ENCODE results near the gene PIEZO1. TPM values are rescaled to one million over a fixed set of nuclear protein-coding genes. Genes with fewer than 3 reads are reported as not detected.

PIEZO1 gene
- total and polyA plus RNA-seq, 4 donors, result 35.9 to 205 (median 111) TPM

- Histone ChIP-seq H3K4me3 (ENCODE audit: low read length in 2 of 2) (no peak overlapping the region), H3K27ac (ENCODE audit: low read depth in 1 of 2, low read length in 2 of 2) (no peak overlapping the region), H3K9me3 (ENCODE audit: control insufficient read depth, low read length) (no peaks in the 10 kb centered on the region), H3K4me1 (ENCODE audit: control insufficient read depth in 1 of 2, insufficient read depth in 2 of 2, low read length in 2 of 2) (no peaks in the 10 kb centered on the region), H3K36me3 (ENCODE audit: control insufficient read depth in 1 of 2, insufficient read depth in 2 of 2, low read length in 1 of 2) (peaks cover 4 to 13% of the 10 kb centered on the region in 2 donors), H3K27me3 (ENCODE audit: control insufficient read depth in 1 of 2, insufficient read depth in 2 of 2, low read length in 1 of 2) (no peaks in the 10 kb centered on the region)
- ATAC-seq (ENCODE audit: low FRiP score), result no peak
- no peak for DNase-seq
- intact Hi-C loops (cut with DNase I), result no loop called here
- 84 to 88% methylated on average over 28 to 30 of the region's 30 CpGs for WGBS, 2 donors
Measured at GRCh38 chr16:88713568-88714419, 71.2 kb downstream of the PIEZO1 start.

DNA sequence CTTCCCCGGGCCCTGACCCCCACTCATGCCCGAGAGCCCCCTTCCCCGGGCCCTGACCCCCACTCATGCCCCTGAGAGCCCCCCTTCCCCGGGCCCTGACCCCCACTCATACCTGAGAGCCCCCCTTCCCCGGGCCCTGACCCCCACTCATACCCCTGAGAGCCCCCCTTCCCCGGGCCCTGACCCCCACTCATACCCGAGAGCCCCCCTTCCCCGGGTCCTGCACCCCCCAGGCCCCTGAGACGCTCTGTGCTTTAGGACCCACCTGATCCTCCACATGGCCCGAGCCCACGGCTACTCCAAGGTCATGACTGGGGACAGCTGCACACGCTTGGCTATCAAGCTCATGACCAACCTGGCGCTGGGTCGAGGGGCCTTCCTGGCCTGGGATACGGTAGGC, 72.0 kb downstream of the PIEZO1 start:
- Histone ChIP-seq H3K27me3 (ENCODE audit: control insufficient read depth in 1 of 2, insufficient read depth in 2 of 2, low read length in 1 of 2) (no peaks in the 10 kb centered on the region), H3K36me3 (ENCODE audit: control insufficient read depth in 1 of 2, insufficient read depth in 2 of 2, low read length in 1 of 2) (peaks cover 4 to 13% of the 10 kb centered on the region in 2 donors), H3K4me1 (ENCODE audit: control insufficient read depth in 1 of 2, insufficient read depth in 2 of 2, low read length in 2 of 2) (no peaks in the 10 kb centered on the region), H3K4me3 (ENCODE audit: low read length in 2 of 2) (no peak overlapping the region), H3K9me3 (ENCODE audit: control insufficient read depth, low read length) (no peaks in the 10 kb centered on the region), H3K27ac (ENCODE audit: low read depth in 1 of 2, low read length in 2 of 2) (no peak overlapping the region)
- no peak for ATAC-seq (ENCODE audit: low FRiP score)
- DNase-seq, result no peak
- intact Hi-C loops (cut with DNase I), result no loop called here
- WGBS, 2 donors, result 79 to 90% methylated on average over 10 to 15 of the region's 15 CpGs

DNA sequence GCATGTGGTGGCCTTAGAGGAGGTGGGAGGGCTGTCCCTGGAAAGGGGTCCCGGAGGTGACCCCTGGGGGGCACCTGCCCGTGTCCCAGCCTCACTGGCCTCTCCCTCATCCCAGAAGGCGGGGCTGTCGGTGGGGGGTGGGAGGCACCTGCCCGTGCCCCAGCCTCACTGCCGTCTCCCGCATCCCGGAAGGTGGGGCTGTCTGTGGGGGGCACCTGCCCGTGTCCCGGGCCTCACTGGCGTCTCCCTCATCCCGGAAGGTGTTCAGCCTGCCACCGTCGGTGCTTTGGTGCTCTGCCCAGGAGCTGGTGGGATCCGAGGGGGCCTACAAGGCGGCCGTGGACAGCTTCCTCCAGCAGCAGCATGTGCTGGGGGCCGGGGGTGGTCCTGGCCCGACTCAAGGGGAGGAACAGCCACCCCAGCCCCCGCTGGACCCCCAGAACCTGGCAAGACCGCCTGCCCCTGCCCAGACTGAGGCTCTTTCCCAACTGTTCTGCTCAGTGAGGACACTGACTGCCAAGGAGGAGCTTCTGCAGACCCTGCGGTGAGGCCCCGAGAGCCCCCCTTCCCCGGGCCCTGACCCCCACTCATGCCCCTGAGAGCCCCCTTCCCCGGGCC, 72.5 kb downstream of the PIEZO1 start:
- WGBS, 2 donors, result 74 to 77% methylated on average over 21 to 25 of the region's 25 CpGs
- Histone ChIP-seq H3K36me3 (ENCODE audit: control insufficient read depth in 1 of 2, insufficient read depth in 2 of 2, low read length in 1 of 2) (peaks cover 4 to 13% of the 10 kb centered on the region in 2 donors), H3K9me3 (ENCODE audit: control insufficient read depth, low read length) (no peaks in the 10 kb centered on the region), H3K4me1 (ENCODE audit: control insufficient read depth in 1 of 2, insufficient read depth in 2 of 2, low read length in 2 of 2) (no peaks in the 10 kb centered on the region), H3K27me3 (ENCODE audit: control insufficient read depth in 1 of 2, insufficient read depth in 2 of 2, low read length in 1 of 2) (no peaks in the 10 kb centered on the region), H3K4me3 (ENCODE audit: low read length in 2 of 2) (no peak overlapping the region), H3K27ac (ENCODE audit: low read depth in 1 of 2, low read length in 2 of 2) (no peak overlapping the region)
- DNase-seq, result no peak
- no peak for ATAC-seq (ENCODE audit: low FRiP score)
- intact Hi-C loops (cut with DNase I), result no loop called here

GRCh38 chr16:88711750-88712340, 73.2 kb downstream of the PIEZO1 start:
- DNase-seq, result no peak
- WGBS, 2 donors, result 84 to 85% methylated on average over 17 to 18 of the region's 18 CpGs
- no peak for ATAC-seq (ENCODE audit: low FRiP score)
- Histone ChIP-seq H3K9me3 (ENCODE audit: control insufficient read depth, low read length) (no peaks in the 10 kb centered on the region), H3K27me3 (ENCODE audit: control insufficient read depth in 1 of 2, insufficient read depth in 2 of 2, low read length in 1 of 2) (no peaks in the 10 kb centered on the region), H3K4me3 (ENCODE audit: low read length in 2 of 2) (no peak overlapping the region), H3K27ac (ENCODE audit: low read depth in 1 of 2, low read length in 2 of 2) (no peak overlapping the region), H3K4me1 (ENCODE audit: control insufficient read depth in 1 of 2, insufficient read depth in 2 of 2, low read length in 2 of 2) (no peaks in the 10 kb centered on the region), H3K36me3 (ENCODE audit: control insufficient read depth in 1 of 2, insufficient read depth in 2 of 2, low read length in 1 of 2) (peaks cover 4 to 12% of the 10 kb centered on the region in 2 donors)
- intact Hi-C loops (cut with DNase I), result no loop called here

- H3K9me3 ChIP-seq (ENCODE audit: control insufficient read depth, low read length), result no peaks in the 10 kb centered on the region
- 75 to 77% methylated on average over 16 of the region's 16 CpGs for WGBS, 2 donors
- no peaks in the 10 kb centered on the region for H3K4me1 ChIP-seq (ENCODE audit: control insufficient read depth in 1 of 2, insufficient read depth in 2 of 2, low read length in 2 of 2)
- H3K27me3 ChIP-seq (ENCODE audit: control insufficient read depth in 1 of 2, insufficient read depth in 2 of 2, low read length in 1 of 2), result no peaks in the 10 kb centered on the region
- H3K36me3 ChIP-seq (ENCODE audit: control insufficient read depth in 1 of 2, insufficient read depth in 2 of 2, low read length in 1 of 2), result peaks cover 0 to 5% of the 10 kb centered on the region in 2 donors
- H3K27ac ChIP-seq (ENCODE audit: low read depth in 1 of 2, low read length in 2 of 2), result no peak overlapping the region
- no peak overlapping the region for H3K4me3 ChIP-seq (ENCODE audit: low read length in 2 of 2)
- no peak for ATAC-seq (ENCODE audit: low FRiP score)
- intact Hi-C loops (cut with DNase I), result no loop called here
- no peak for DNase-seq
Measured at GRCh38 chr16:88710556-88710955, 74.5 kb downstream of the PIEZO1 start.

GRCh38 chr16:88706965-88707826, 77.8 kb downstream of the PIEZO1 start:
- no peak for ATAC-seq (ENCODE audit: low FRiP score)
- DNase-seq, result no peak
- Histone ChIP-seq H3K27ac (ENCODE audit: low read depth in 1 of 2, low read length in 2 of 2) (peak overlapping the region in 1 of 2 donors; percentile 66), H3K9me3 (ENCODE audit: control insufficient read depth, low read length) (no peaks in the 10 kb centered on the region), H3K4me3 (ENCODE audit: low read length in 2 of 2) (peak overlapping the region; percentile 36 to 65), H3K36me3 (ENCODE audit: control insufficient read depth in 1 of 2, insufficient read depth in 2 of 2, low read length in 1 of 2) (no peaks in the 10 kb centered on the region), H3K4me1 (ENCODE audit: control insufficient read depth in 1 of 2, insufficient read depth in 2 of 2, low read length in 2 of 2) (peaks cover 0 to 4% of the 10 kb centered on the region in 2 donors), H3K27me3 (ENCODE audit: control insufficient read depth in 1 of 2, insufficient read depth in 2 of 2, low read length in 1 of 2) (no peaks in the 10 kb centered on the region)
- intact Hi-C loops (cut with DNase I), result loop anchor here (2.0 to 5.0 kb wide), 3 partner anchors 45 to 136 kb away; partner anchors contain the start of genes ZC3H18 (in 2 of the 2) and MVD (in 1 of the 2)
- WGBS, 2 donors, result 37 to 39% methylated on average over 17 of the region's 17 CpGs

DNA sequence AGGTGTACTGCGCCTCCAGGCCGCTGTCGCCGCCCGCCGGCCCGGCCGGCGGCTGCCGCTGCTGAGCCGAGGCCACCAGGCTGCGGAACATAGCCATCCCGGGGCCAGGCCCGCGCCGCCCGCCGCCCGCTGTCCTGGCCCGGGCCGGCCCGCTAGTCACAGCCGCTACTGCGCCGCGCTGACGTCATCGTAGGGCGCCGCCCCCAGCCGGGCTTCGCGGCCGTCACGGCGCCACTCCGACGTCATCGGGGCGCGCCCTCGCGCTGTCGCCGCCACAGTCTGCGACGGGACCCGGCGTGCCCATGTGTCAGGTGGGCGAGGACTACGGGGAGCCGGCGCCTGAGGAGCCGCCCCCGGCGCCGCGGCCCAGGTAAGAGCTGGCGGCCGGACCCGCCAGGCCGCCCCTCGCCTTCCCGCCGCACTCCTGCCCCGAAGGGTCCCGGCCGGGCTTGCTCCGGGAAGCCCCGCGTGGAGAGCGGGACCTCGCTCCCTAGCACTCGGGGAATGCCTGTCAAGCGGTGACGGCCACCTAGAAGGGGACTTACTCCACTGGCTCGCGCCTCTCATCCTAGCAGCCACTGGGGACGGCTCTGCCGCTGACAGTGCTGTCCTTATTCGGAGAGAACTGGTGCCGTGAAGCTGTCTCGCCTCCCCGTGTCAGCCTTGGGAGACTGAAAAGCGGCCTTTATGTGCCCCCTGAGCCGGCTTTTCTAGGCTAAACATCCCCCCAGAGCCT, 78.6 kb downstream of the PIEZO1 start, which contains the start of the genes CTU2 and RNF166:
TSS of gene CTU2 (plus strand) at position 275 of the 736 bp plus-strand sequence. CDS start at position 303, 28 bp downstream.
TSS of gene RNF166 (minus strand) at position 180 of the 736 bp plus-strand sequence. CDS start at position 97, 83 bp downstream.
- H3K27me3 ChIP-seq (ENCODE audit: control insufficient read depth in 1 of 2, insufficient read depth in 2 of 2, low read length in 1 of 2), result no peaks in the 10 kb centered on the region
- ATAC-seq (ENCODE audit: low FRiP score) (peak; percentile 94), DNase-seq (peak; percentile 95 to 98)
- no peaks in the 10 kb centered on the region for H3K36me3 ChIP-seq (ENCODE audit: control insufficient read depth in 1 of 2, insufficient read depth in 2 of 2, low read length in 1 of 2)
- intact Hi-C loops (cut with DNase I), result loop anchor here (2.0 to 5.0 kb wide), 3 partner anchors 44 to 136 kb away; partner anchors contain the start of genes ZC3H18 (in 2 of the 2) and MVD (in 1 of the 2)
- WGBS, 2 donors, result 0% methylated on average over 65 to 86 of the region's 86 CpGs
- H3K27ac ChIP-seq (ENCODE audit: low read depth in 1 of 2, low read length in 2 of 2), result peak within 1 kb of the TSS in 1 of 2 donors; percentile 66
- peak within 1 kb of the TSS; percentile 65 to 87 for H3K4me3 ChIP-seq (ENCODE audit: low read length in 2 of 2)
- H3K4me1 ChIP-seq (ENCODE audit: control insufficient read depth in 1 of 2, insufficient read depth in 2 of 2, low read length in 2 of 2), result peaks cover 0 to 4% of the 10 kb centered on the region in 2 donors
- H3K9me3 ChIP-seq (ENCODE audit: control insufficient read depth, low read length), result no peaks in the 10 kb centered on the region

All from aorta (tissue), 5 donors.